Body of pancreas (tissue), 4 donors: ENCODE results near the gene LRRC19.

Experiments
- POLR2A ChIP-seq, 3 donors: fragments of 450-650 bp; IDR thresholded peaks; one replicate each; pipeline ENCODE4 v1.6.1; 2016; ENCODE audit warnings: antibody characterized with exemption in 3 of 3, mild to moderate bottlenecking in 2 of 3
- TF ChIP-seq, protein P1 (sequence below), 7 experiments: fragments of 450-650 bp in 4 of 7; fragments of 200-600 bp in 3 of 7; sonication (generic) in 3 of 7; IDR thresholded peaks; one replicate each; pipeline ENCODE4 v1.5.1; 2016 to 2019; ENCODE audit warnings: antibody characterized with exemption in 7 of 7

GRCh38 chr9:27054125-27054524 is 48.7 kb upstream of the LRRC19 start:
- TF ChIP-seq, protein P1, sequence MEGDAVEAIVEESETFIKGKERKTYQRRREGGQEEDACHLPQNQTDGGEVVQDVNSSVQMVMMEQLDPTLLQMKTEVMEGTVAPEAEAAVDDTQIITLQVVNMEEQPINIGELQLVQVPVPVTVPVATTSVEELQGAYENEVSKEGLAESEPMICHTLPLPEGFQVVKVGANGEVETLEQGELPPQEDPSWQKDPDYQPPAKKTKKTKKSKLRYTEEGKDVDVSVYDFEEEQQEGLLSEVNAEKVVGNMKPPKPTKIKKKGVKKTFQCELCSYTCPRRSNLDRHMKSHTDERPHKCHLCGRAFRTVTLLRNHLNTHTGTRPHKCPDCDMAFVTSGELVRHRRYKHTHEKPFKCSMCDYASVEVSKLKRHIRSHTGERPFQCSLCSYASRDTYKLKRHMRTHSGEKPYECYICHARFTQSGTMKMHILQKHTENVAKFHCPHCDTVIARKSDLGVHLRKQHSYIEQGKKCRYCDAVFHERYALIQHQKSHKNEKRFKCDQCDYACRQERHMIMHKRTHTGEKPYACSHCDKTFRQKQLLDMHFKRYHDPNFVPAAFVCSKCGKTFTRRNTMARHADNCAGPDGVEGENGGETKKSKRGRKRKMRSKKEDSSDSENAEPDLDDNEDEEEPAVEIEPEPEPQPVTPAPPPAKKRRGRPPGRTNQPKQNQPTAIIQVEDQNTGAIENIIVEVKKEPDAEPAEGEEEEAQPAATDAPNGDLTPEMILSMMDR (IDR thresholded peaks at IDR 0.05), result no peak
- TF ChIP-seq POLR2A (IDR thresholded peaks at IDR 0.05), result no peak
